Activated CD8-positive, alpha-beta T cell treated with anti-CD3 and anti-CD28 coated beads for 36 hours (primary cell): Measurements from ENCODE around the gene RHOH. TPM values are rescaled to one million over a fixed set of nuclear protein-coding genes. Genes with fewer than 3 reads are reported as not detected.
"Not testable (repeated sequence)": the region's sequence is repeated elsewhere in the genome, so short reads cannot be mapped to it uniquely, and the experiment has no call there.

Source experiments
- ATAC-seq: fragments of 200-7000 bp; cut with Tn5 transposase; one replicate; pipeline ENCODE4 v1.10.0; 2021; ENCODE audit warnings: mild to moderate bottlenecking, moderate library complexity
- CTCF ChIA-PET: fragments of 350-600 bp; sonication (Branson Sonifier 250); formaldehyde crosslinking; loops from one replicate; lab custom pipeline; 2021; ENCODE audit warnings: antibody characterized with exemption; lab: Charles Lee
- POLR2A ChIA-PET: fragments of 350-600 bp; sonication (Branson Sonifier 250); formaldehyde crosslinking; loops from one replicate; lab custom pipeline; 2021; ENCODE audit warnings: antibody characterized with exemption; lab: Charles Lee
- DNase-seq: peaks from one replicate; pipeline ENCODE4 v3.0.0-alpha.2; 2020
- H3K27ac Mint-ChIP-seq: one replicate; pipeline ENCODE4 v1.8.0; 2021; ENCODE audit warnings: mild to moderate bottlenecking, mixed read lengths
- H3K27me3 Mint-ChIP-seq: one replicate; pipeline ENCODE4 v1.8.0; 2021; ENCODE audit warnings: mixed read lengths
- H3K36me3 Mint-ChIP-seq: one replicate; pipeline ENCODE4 v1.8.0; 2021; ENCODE audit warnings: low read depth, mixed read lengths
- H3K4me1 Mint-ChIP-seq: one replicate; pipeline ENCODE4 v1.8.0; 2021; ENCODE audit warnings: low read depth, mixed read lengths
- H3K4me3 Mint-ChIP-seq: one replicate; pipeline ENCODE4 v1.8.0; 2021; ENCODE audit warnings: mild to moderate bottlenecking, moderate library complexity, mixed read lengths
- H3K9me3 Mint-ChIP-seq: one replicate; pipeline ENCODE4 v1.8.0; 2021; ENCODE audit warnings: mixed read lengths
- intact Hi-C: fragments of 100-400 bp; cut with micrococcal nuclease; formaldehyde crosslinking; loops from one replicate; pipeline ENCODE4 v1.10.0; 2022
- total RNA-seq, 2 experiments: library from RNA; stranded (reverse); gene quantifications; one replicate each; pipeline ENCODE4 v1.2.3, GENCODE V29; 2021
- TF ChIP-seq, protein P1 (sequence below): fragments of 200-600 bp; IDR thresholded peaks from one replicate; pipeline ENCODE4 v1.8.0; 2022; ENCODE audit warnings: antibody characterized with exemption, mild to moderate bottlenecking

Gene RHOH
- total RNA-seq, 2 experiments from 2014 or later = 121 to 126 TPM

- Mint-ChIP-seq H3K4me1 (peaks cover 72% of the 10 kb centered on the region), H3K9me3 (peaks cover 15% of the 10 kb centered on the region), H3K4me3 (no peak overlapping the region), H3K36me3 (peaks cover 24% of the 10 kb centered on the region), H3K27ac (peak overlapping the region; percentile 79), H3K27me3 (no peaks in the 10 kb centered on the region)
- TF ChIP-seq, protein P1, sequence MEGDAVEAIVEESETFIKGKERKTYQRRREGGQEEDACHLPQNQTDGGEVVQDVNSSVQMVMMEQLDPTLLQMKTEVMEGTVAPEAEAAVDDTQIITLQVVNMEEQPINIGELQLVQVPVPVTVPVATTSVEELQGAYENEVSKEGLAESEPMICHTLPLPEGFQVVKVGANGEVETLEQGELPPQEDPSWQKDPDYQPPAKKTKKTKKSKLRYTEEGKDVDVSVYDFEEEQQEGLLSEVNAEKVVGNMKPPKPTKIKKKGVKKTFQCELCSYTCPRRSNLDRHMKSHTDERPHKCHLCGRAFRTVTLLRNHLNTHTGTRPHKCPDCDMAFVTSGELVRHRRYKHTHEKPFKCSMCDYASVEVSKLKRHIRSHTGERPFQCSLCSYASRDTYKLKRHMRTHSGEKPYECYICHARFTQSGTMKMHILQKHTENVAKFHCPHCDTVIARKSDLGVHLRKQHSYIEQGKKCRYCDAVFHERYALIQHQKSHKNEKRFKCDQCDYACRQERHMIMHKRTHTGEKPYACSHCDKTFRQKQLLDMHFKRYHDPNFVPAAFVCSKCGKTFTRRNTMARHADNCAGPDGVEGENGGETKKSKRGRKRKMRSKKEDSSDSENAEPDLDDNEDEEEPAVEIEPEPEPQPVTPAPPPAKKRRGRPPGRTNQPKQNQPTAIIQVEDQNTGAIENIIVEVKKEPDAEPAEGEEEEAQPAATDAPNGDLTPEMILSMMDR = no peak
- ChIA-PET POLR2A (interaction anchor here (0.6 to 3.2 kb wide), 3 partner anchors 21 to 86 kb away, joined by 3 to 9 read pairs (median 3); no protein-coding TSS in a partner anchor), CTCF (no interaction called here)
- no peak for DNase-seq
- intact Hi-C loops = no loop called here
- ATAC-seq = no peak
Measured at GRCh38 chr4:40285692-40286091, 88.9 kb downstream of the RHOH start.

DNA sequence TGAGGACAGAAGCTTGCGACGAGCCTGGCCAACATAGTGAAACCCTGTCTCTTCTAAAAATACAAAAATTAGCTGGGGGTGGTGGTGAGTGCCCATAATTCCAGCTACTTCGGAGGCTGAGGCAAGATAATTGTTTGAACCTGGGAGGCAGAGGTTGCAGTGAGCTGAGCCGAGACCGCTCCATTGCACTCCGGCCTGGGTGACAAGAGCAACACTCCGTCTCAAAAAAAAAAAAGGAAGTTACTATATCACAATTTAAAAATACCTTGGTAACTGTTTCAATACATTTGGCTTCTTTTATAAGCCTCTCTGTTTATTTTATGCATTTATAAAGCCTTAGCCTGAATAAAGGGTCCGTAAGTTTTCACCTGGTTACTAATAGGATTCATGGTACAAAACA is 91.7 kb downstream of the RHOH start:
- POLR2A ChIA-PET = interaction anchor here (0.7 to 3.3 kb wide), 4 partner anchors 12 to 41 kb away, joined by 4 to 20 read pairs (median 10); no protein-coding TSS in a partner anchor
- ATAC-seq (no peak), DNase-seq (no peak)
- CTCF ChIA-PET = interaction anchor here (1.0 to 2.4 kb wide), 3 partner anchors 19 to 59 kb away, joined by 3 to 6 read pairs (median 4); no protein-coding TSS in a partner anchor
- no peak overlapping the region for H3K4me3 Mint-ChIP-seq
- H3K27me3 Mint-ChIP-seq = no peaks in the 10 kb centered on the region
- intact Hi-C loops = no loop called here
- peak overlapping the region; percentile 88 for H3K27ac Mint-ChIP-seq
- peaks cover 6% of the 10 kb centered on the region for H3K36me3 Mint-ChIP-seq
- H3K4me1 Mint-ChIP-seq = peaks cover 67% of the 10 kb centered on the region
- H3K9me3 Mint-ChIP-seq = peaks cover 5% of the 10 kb centered on the region
- TF ChIP-seq, protein P1 = no peak

- DNase-seq = no peak
- peak; percentile 70 for ATAC-seq
Measured at GRCh38 chr4:40289366-40290188, 92.7 kb downstream of the RHOH start.

GRCh38 chr4:40290611-40291186 is 93.9 kb downstream of the RHOH start:
- POLR2A ChIA-PET = interaction anchor here (0.7 to 3.3 kb wide), 7 partner anchors 8 to 95 kb away, joined by 3 to 20 read pairs (median 5); no protein-coding TSS in a partner anchor
- ATAC-seq, H3K9me3 Mint-ChIP-seq, intact Hi-C loops, H3K27me3 Mint-ChIP-seq, DNase-seq, H3K36me3 Mint-ChIP-seq, H3K4me3 Mint-ChIP-seq: not testable (repeated sequence)
- CTCF ChIA-PET = interaction anchor here (0.6 to 4.3 kb wide), 7 partner anchors 10 to 61 kb away, joined by 3 to 16 read pairs (median 4); no protein-coding TSS in a partner anchor
- peak overlapping the region; percentile 88 for H3K27ac Mint-ChIP-seq
- H3K4me1 Mint-ChIP-seq = peaks cover 49% of the 10 kb centered on the region

More at GRCh38 chr4:40289366-40290188, 92.7 kb downstream of the RHOH start:
- intact Hi-C loops = no loop called here
- ChIA-PET POLR2A (interaction anchor here (0.7 to 3.3 kb wide), 10 partner anchors 10 to 94 kb away, joined by 3 to 20 read pairs (median 4); no protein-coding TSS in a partner anchor), CTCF (interaction anchor here (1.0 to 4.3 kb wide), 9 partner anchors 10 to 60 kb away, joined by 3 to 16 read pairs (median 4); no protein-coding TSS in a partner anchor)
- Mint-ChIP-seq H3K4me3 (peak overlapping the region; percentile 38), H3K27me3 (no peaks in the 10 kb centered on the region), H3K27ac (peak overlapping the region; percentile 88), H3K36me3 (peaks cover 5% of the 10 kb centered on the region), H3K9me3 (peaks cover 5% of the 10 kb centered on the region), H3K4me1 (peaks cover 57% of the 10 kb centered on the region)
- TF ChIP-seq, protein P1 = no peak

DNA sequence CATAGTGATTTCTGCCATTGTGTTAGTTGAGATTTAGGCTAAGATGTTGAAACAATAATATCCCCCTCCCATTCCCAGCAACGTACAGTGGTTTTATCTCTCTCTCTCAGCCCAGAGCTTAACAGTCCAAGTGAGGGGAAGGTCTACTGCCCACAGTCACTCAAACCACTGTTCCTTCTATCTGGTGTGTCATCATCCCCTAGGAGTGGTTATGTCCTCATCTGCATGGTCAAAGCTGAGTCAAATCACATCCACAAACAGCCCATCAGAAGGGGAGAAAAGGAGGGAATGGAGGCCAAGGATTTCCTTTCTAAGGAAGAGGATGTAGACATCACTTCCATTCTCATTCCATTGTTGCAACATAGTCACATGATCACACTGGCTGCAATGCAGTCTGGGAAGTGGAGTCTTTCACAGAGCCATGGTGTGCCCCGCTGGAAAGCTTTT is 95.5 kb downstream of the RHOH start:
- no peak for ATAC-seq
- H3K27me3 Mint-ChIP-seq = no peaks in the 10 kb centered on the region
- no peak overlapping the region for H3K27ac Mint-ChIP-seq
- intact Hi-C loops = no loop called here
- TF ChIP-seq, protein P1 = no peak
- peaks cover 2% of the 10 kb centered on the region for H3K36me3 Mint-ChIP-seq
- POLR2A ChIA-PET = interaction anchor here (0.6 to 2.5 kb wide), 4 partner anchors 9 to 27 kb away, joined by 3 to 8 read pairs (median 5); no protein-coding TSS in a partner anchor
- no peak for DNase-seq
- H3K4me3 Mint-ChIP-seq = no peak overlapping the region
- H3K4me1 Mint-ChIP-seq = peaks cover 48% of the 10 kb centered on the region
- H3K9me3 Mint-ChIP-seq = peaks cover 2% of the 10 kb centered on the region
- CTCF ChIA-PET = interaction anchor here (0.8 to 4.3 kb wide), 7 partner anchors 8 to 33 kb away, joined by 3 to 16 read pairs (median 4); no protein-coding TSS in a partner anchor
